ENCODE results near the gene CLK4. TPM values are rescaled to one million over a fixed set of nuclear protein-coding genes. Genes with fewer than 3 reads are reported as not detected.
"Not testable (repeated sequence)": the region's sequence is repeated elsewhere in the genome, so short reads cannot be mapped to it uniquely, and the experiment has no call there.

Gene CLK4
- total RNA-seq, 3 donors from 2014 or later = 21.8 to 32.8 (median 28.5) TPM

DNA sequence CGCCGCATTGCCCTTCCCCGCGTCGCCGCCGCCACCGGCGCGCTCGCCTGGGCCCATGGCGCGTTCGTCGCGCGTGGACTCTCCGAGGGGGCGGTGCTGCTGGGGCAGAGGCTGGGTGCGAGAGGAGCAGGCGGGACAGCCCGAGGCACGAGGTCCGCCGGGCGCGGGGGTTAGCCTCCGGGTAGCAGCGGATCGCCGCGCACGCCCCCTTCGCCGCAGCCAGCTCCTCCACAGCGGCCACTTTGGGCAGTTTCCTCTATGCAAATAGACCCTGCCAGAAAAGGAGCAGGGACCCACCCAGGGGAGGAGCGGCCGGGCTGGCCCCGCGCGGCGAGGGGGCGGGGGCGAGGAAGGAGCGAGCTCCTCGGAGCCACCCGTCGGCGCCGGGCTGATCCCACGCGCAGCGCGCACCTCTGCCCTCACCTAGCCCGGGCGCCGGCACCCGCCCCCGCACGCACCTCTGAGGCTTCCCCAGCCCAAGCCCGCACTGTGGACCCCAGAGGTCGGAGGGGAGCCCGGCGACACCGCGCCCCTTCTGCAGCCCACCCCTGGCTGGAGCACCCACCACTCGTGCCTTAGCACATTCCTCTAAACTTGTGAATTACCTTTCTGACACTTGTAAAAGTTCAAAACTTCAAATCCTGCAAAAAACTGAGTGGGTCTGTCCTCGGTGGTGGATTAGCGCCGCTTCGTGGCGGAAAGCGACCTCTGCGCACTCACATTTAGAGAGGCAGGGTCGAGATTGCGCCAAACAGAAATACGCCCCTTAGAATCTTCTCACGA lies 36.5 kb downstream of the CLK4 start, which contains the start of gene COL23A1:
TSS of gene COL23A1 (minus strand) at position 253 of the 783 bp plus-strand sequence.
- TF ChIP-seq CTCF (IDR thresholded peaks at IDR 0.05) = no peak
- Histone ChIP-seq H3K4me1 (ENCODE audit: low read depth) (peaks cover 12% of the 10 kb centered on the region), H3K36me3 (ENCODE audit: low read depth) (no peaks in the 10 kb centered on the region), H3K4me3 (no peak within 1 kb of the TSS), H3K9me3 (peaks cover 9% of the 10 kb centered on the region)
- intact Hi-C loops (cut with DNase I, micrococcal nuclease) = no loop called here
- DNase-seq (peak; percentile 40 to 58 (median 51)), ATAC-seq (peak; percentile 67)

DNA sequence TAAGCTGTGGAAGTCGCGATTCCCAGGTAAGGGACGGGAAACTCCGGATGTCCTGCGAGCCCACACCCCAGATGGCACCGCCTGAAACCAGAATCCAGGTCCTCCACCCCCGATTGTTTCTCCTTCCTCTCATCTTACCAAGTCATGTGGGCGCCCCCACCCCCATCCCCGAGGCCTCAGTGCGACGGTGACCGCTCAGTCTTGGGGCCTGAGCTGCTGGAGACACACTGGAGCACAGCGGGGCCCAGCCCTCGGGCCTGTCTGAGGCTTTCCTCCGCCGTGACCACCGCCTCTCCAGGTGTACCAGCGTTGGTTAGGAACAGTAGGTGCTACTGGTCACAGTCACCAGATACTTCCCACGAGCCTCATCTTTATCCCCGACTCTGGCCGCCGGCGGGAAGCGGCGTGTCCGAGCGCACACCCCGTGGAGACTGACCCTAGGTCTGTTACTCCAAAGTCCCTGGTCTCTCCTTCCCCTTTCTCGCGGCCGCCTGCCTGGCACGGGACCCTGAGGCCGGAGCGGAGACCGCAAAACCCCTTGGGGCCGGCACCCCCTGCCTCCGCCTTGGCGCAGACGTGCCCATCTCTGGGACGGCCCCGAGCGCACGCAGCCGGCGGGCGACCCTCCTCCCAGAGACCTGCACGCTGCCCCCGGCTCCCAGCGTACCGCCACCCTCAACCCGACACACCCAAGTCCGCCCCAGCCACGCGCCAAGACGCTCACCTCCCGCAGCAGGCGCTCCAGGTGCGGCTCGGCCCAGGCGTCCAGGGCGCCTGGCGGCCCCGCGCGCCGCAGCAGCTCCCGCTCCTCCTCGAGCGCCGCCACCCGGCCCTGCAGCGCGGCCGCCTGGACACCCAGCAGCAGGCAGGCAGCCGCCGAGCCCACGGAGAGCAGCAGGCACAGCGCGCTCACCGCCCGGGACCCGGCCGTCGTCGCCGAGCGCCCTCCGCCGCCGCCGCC lies 37.4 kb downstream of the CLK4 start:
- Histone ChIP-seq H3K36me3 (ENCODE audit: low read depth) (no peaks in the 10 kb centered on the region), H3K4me3 (no peak overlapping the region), H3K4me1 (ENCODE audit: low read depth) (peaks cover 12% of the 10 kb centered on the region), H3K9me3 (peaks cover under 1% of the 10 kb centered on the region)
- no peak for DNase-seq
- intact Hi-C loops (cut with DNase I, micrococcal nuclease) = no loop called here
- TF ChIP-seq CTCF (IDR thresholded peaks at IDR 0.05) = no peak
- peak; percentile 52 for ATAC-seq

GRCh38 chr5:178588769-178589168 lies 38.1 kb downstream of the CLK4 start:
- no peak for TF ChIP-seq CTCF (IDR thresholded peaks at IDR 0.05)
- Histone ChIP-seq H3K4me1 (ENCODE audit: low read depth) (peaks cover 12% of the 10 kb centered on the region), H3K9me3 (no peaks in the 10 kb centered on the region), H3K4me3 (no peak overlapping the region), H3K36me3 (ENCODE audit: low read depth) (no peaks in the 10 kb centered on the region)
- no peak for ATAC-seq
- intact Hi-C loops (cut with DNase I, micrococcal nuclease) = no loop called here
- no peak for DNase-seq

GRCh38 chr5:178587763-178588611 lies 38.9 kb downstream of the CLK4 start:
- ATAC-seq (no peak), DNase-seq (no peak)
- no peak for TF ChIP-seq CTCF (IDR thresholded peaks at IDR 0.05)
- H3K9me3 ChIP-seq = no peaks in the 10 kb centered on the region
- peaks cover 12% of the 10 kb centered on the region for H3K4me1 ChIP-seq (ENCODE audit: low read depth)
- no peaks in the 10 kb centered on the region for H3K36me3 ChIP-seq (ENCODE audit: low read depth)
- intact Hi-C loops (cut with DNase I, micrococcal nuclease) = no loop called here
- no peak overlapping the region for H3K4me3 ChIP-seq

DNA sequence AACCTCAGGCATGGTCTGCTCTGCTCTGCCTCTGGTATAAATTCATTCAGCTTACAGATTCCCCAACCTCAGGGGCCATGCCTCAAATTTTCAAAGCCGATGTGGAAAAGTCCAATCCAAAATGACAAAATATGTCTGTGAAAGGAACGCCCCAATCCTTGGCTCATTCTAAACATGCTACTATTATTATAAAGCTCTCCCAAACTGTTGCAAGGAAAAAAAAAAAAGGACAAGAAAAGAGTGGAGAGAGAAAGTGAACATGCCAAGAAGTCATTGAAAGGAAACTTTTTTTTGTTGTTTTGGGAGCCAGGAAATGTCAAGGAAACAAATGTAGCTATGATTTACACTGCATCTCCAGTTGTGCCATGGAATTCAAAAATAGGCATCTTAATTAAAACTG lies 40.5 kb downstream of the CLK4 start:
- ATAC-seq (no peak), DNase-seq (no peak)
- no peak for TF ChIP-seq CTCF (IDR thresholded peaks at IDR 0.05)
- Histone ChIP-seq H3K9me3 (no peaks in the 10 kb centered on the region), H3K4me3 (no peak overlapping the region), H3K4me1 (ENCODE audit: low read depth) (peaks cover 12% of the 10 kb centered on the region), H3K36me3 (ENCODE audit: low read depth) (no peaks in the 10 kb centered on the region)
- intact Hi-C loops (cut with DNase I, micrococcal nuclease) = no loop called here

DNA sequence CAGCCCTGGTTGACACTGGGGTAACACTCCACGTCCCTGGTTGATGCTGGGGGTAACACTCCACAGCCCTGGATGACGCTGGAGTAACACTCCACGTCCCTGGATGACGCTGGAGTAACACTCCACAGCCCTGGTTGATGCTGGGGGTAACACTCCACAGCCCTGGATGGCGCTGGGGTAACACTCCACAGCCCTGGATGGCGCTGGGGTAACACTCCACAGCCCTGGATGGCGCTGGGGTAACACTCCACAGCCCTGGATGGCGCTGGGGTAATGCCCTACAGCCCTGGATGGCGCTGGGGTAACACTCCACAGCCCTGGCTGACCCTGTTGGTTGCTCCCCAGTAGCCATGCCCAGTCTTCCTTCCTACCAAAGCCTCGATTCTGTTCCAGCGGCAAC lies 41.4 kb downstream of the CLK4 start:
- H3K9me3 ChIP-seq; H3K4me1 ChIP-seq (ENCODE audit: low read depth); H3K36me3 ChIP-seq (ENCODE audit: low read depth); DNase-seq; H3K4me3 ChIP-seq; intact Hi-C loops (cut with DNase I, micrococcal nuclease): not testable (repeated sequence)
- peak; percentile 40 for ATAC-seq

Measured in mucosa of descending colon (tissue), 3 donors.